Activated CD8-positive, alpha-beta memory T cell treated with anti-CD3 and anti-CD28 coated beads for 48 hours (primary cell): ENCODE measurements around the gene NCKAP5L.

Experiments
- DNase-seq, 3 experiments: peaks; one replicate each; pipeline ENCODE4 v3.0.0-alpha.2; 2020; ENCODE audit warnings: low read depth in 2 of 3, low spot score in 2 of 3

NCKAP5L gene

GRCh38 chr12:49801141-49802063, 26.8 kb downstream of the NCKAP5L start:
- DNase-seq = no peak

GRCh38 chr12:49800421-49801140, 27.6 kb downstream of the NCKAP5L start:
- DNase-seq = no peak

GRCh38 chr12:49798934-49799333, 29.3 kb downstream of the NCKAP5L start:
- no peak for DNase-seq

GRCh38 chr12:49798248-49798647, 30.0 kb downstream of the NCKAP5L start:
- DNase-seq = no peak

- DNase-seq = no peak
Measured at GRCh38 chr12:49797449-49797776, 30.8 kb downstream of the NCKAP5L start.

- DNase-seq = no peak
Measured at GRCh38 chr12:49796606-49797448, 31.4 kb downstream of the NCKAP5L start.

GRCh38 chr12:49796155-49796554, 32.1 kb downstream of the NCKAP5L start:
- no peak for DNase-seq

GRCh38 chr12:49795654-49796105, 32.5 kb downstream of the NCKAP5L start:
- no peak for DNase-seq

- DNase-seq = no peak
Measured at GRCh38 chr12:49794811-49795653, 33.2 kb downstream of the NCKAP5L start.

- DNase-seq = no peak
Measured at GRCh38 chr12:49794021-49794420, 34.2 kb downstream of the NCKAP5L start.

GRCh38 chr12:49793620-49794019, 34.6 kb downstream of the NCKAP5L start:
- no peak for DNase-seq

- no peak for DNase-seq
Measured at GRCh38 chr12:49792976-49793580, 35.1 kb downstream of the NCKAP5L start.

GRCh38 chr12:49792181-49792970, 35.8 kb downstream of the NCKAP5L start:
- no peak for DNase-seq

GRCh38 chr12:49791700-49792099, 36.5 kb downstream of the NCKAP5L start:
- DNase-seq = no peak

- no peak for DNase-seq
Measured at GRCh38 chr12:49790741-49791555, 37.3 kb downstream of the NCKAP5L start.

- DNase-seq = no peak
Measured at GRCh38 chr12:49789992-49790391, 38.2 kb downstream of the NCKAP5L start.

GRCh38 chr12:49787672-49788071, 40.5 kb downstream of the NCKAP5L start:
- DNase-seq = no peak

- no peak for DNase-seq
Measured at GRCh38 chr12:49784756-49785409, 43.3 kb downstream of the NCKAP5L start.
